Activated CD4-positive, alpha-beta T cell treated with anti-CD3 and anti-CD28 coated beads, Interleukin-2, amount 50 U/mL, for 1 hour (primary cell): ENCODE results near the gene GJB3.
"Not testable (repeated sequence)": the region's sequence is repeated elsewhere in the genome, so short reads cannot be mapped to it uniquely, and the experiment has no call there.

Source experiments
- DNase-seq: peaks from one replicate; pipeline ENCODE4 v3.0.0-alpha.2; 2020

GJB3 gene

DNA sequence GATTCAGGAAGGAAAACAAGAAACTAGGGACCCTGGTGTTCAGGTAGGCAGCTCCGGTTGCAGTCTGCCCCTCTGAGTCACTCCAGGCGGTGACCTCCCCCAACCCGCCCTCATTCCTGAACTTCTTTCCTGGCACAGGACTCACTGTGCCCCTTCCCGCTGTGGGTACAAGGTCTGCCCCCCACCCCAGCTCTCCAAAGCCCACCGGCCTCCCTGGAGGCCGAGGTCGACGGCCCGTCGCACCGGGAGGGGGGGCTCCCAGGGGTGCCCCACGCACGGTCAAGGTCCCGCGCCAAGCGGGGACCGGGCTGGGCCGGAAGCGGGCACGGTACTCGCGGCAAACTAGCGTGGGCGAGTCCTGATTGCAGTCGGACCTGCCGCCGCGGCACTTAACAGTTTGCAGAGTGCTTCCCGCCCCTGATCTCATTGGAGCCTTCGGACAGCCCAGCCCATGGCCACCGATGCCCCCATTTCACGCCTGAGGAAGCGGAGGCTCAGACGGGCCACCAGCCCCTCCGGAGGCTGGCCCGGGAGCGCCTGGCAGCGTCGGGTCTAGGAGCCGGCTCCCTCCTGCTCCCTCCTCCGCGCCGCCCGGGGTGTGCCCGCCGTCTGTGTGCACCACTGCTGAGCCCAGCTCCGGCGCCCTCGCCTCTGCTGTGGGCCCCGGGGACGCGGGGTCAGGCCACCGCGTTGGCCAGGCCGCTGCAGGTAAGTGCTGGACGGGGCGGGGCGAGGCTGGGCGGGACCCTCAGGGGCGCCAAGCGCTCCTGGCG, at the start of gene GJB3:
TSS of gene GJB3 (plus strand) at position 144 of the 773 bp plus-strand sequence. CDS start 3,549 bp downstream, outside the sequence.
- no peak for DNase-seq

- not testable (repeated sequence) for DNase-seq
These were observed 48.2 kb upstream of the GJB3 start for GRCh38 chr1:34732831-34733230.

GRCh38 chr1:34736692-34737091, 44.3 kb upstream of the GJB3 start:
- no peak for DNase-seq

- not testable (repeated sequence) for DNase-seq
These were observed 43.8 kb upstream of the GJB3 start for GRCh38 chr1:34737236-34737635.

- no peak for DNase-seq
These were observed 41.4 kb upstream of the GJB3 start for GRCh38 chr1:34739613-34740012.

- no peak for DNase-seq
These were observed 40.7 kb upstream of the GJB3 start for GRCh38 chr1:34740161-34740868.

DNA sequence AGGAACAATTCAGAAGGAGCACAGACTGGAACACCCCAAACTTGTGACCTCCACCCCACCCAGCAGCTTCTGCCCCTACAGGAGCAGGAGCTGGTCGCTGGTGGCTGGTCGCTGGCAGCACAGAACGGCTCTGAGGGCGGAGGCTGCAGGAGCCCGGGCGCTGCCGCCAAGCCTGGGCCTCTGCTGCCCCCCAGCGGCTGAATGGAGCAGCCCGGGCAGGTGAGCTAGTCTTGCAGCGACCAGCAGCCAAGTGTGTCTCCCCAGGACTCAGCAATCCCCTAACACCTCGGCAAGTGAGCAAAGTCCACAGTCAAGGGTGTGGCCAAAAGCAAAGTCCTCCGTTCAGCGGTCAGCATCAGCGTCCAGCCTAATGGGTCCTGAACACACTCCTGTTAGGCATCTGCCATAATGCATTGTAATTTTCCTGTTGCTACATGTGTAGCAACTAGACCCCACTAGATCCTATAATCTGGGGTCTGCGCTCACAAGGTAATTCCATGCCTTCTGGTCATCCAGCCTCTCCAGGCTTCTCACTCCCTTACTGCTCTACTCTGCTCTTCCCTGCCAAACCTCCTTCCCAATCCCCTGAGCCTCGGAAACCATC, 38.2 kb upstream of the GJB3 start:
- peak; percentile 73 for DNase-seq

GRCh38 chr1:34743775-34744174, 37.2 kb upstream of the GJB3 start:
- DNase-seq, result no peak

DNA sequence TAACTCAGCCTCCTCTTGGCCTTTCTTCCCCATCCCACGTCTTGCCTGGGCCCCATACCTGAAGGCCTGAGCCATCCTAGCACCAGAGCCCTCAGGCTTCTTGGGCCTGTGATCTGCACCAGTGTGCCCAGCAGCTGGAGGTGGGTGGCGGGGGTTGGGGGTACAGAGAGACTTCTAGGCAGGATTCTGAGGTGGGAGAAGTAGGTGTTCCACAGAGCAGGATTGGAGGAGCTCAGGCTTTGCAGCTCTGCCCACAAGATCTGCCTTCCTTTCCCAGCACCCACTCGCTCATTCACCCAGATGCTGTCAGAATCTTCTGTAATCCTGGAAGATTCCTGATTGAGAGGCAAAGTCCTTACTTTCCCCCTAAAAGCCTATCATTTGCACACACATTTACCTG, 36.2 kb upstream of the GJB3 start:
- DNase-seq, result no peak

- DNase-seq, result no peak
These were observed 35.3 kb upstream of the GJB3 start for GRCh38 chr1:34745666-34746065.

DNA sequence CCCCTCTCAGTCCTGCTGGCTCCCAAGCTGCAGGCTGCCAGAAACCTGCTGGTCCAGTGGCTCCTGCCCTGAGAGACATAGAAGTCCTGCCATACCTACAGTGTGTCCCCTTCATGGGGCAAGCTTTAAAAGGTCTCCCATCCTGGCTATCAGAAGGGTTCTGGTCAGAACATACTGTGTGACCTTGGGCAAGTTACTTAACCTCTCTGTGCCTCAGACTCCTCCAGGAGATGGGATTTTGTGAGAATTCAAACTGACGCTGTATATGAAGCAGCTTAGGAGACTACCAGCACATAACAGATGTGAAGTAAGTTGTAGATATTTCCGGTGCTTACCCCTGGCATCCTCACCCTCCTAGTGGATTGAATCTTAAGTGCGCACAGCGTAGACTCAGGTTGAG, 34.9 kb upstream of the GJB3 start:
- DNase-seq, result no peak

DNA sequence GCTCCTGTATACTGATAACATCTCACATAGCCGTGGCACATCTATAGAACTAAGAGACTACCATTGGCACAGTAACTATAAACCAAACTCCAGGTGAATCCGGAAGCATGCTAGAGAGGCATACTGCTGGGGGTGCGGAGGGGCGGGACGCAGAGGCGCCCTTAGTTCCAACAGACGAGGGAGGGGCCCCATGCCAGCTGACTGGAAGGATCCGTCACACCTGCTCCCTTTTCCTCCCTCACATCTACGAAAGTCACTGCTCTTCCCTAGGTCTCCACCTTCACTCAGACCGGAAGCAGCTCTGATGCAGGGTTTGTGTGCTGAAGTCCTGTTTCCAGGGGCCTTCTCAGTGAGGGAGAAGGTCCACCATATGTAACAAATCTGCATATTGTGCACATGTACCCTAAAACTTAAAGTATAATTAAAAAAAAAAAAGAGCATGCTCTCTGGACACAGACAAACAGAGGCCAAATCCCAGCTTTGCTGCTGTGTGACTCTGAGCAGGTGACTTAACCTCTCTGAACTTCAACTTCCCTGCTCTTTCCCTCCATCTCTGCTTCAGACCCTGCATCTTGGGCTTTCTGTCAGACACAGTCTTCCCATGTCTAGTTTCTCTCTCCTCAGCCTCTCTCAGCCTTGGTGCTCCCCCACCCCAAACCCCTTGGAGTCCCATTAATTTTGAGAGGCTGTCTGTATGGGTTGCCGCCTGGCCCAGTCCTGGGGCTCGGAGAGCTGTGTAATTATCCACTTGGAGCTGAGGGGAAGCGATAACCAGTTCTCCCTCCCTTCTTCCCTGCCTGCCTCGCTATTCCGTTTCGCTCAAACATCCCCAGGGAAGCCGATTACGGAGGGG, 34.0 kb upstream of the GJB3 start:
- DNase-seq, result no peak

DNA sequence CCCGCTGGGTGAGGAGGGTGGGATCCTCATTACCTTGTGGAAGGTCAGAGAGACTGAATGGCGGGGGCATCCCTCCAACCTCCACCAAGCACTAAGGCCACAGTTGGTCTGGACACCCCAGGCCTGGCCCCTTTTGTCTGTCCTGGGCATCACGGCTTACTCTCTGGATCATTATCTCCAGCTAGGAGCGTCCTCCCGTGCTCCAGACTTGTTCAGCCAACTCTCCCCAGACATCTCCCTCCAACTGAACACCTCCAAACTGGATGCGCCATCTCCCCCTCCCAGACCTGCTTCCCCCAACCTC, 33.4 kb upstream of the GJB3 start:
- DNase-seq, result no peak

DNA sequence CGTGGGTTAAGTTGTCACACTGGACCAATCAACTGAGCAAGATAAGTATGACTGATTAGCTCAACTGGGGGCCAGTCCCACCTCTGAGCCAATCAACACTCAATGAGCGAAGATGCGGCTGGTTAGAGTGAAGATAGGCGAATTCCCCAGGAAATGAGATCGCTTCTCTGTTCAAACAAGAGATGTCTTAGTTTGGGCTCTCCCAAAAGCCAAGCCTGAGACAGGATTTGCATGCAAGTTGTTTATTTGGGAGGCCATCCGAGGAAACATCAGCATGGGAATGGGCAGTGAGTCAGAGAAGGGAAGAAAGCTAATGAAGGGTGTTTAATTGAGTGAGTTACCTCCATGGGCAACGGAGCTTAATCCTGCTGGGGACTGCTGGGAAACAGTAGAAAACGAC, 31.0 kb upstream of the GJB3 start:
- no peak for DNase-seq

DNA sequence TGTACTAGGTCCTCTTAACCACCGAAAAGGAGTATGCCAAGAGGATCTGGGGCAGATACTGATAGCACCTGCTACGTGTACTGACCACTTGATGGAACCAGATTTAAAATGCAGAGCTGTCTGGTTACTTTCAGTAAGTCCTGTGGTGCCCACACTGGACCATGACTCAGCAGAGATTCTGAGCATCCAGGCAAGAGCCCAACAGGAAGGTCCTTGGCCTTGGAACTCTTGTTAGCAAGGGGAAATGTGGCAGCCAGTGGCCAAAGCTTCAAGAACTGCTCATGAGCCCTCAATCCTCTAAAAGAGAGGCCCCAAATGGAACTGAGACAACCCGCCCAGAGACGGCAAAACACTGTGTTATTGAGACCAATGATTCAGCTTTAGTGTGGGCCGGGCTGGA, 30.4 kb upstream of the GJB3 start:
- DNase-seq, result no peak

- DNase-seq, result no peak
These were observed 27.9 kb upstream of the GJB3 start for GRCh38 chr1:34753163-34753562.

- no peak for DNase-seq
These were observed 25.9 kb upstream of the GJB3 start, which contains the start of gene GJB5 for GRCh38 chr1:34754964-34755637. Gene GJB5, plus strand, starts transcription at chr1:34755047. Its CDS starts 2,284 bp downstream, at chr1:34757331.

- DNase-seq, result no peak
These were observed 25.1 kb upstream of the GJB3 start for GRCh38 chr1:34755961-34756360.

DNA sequence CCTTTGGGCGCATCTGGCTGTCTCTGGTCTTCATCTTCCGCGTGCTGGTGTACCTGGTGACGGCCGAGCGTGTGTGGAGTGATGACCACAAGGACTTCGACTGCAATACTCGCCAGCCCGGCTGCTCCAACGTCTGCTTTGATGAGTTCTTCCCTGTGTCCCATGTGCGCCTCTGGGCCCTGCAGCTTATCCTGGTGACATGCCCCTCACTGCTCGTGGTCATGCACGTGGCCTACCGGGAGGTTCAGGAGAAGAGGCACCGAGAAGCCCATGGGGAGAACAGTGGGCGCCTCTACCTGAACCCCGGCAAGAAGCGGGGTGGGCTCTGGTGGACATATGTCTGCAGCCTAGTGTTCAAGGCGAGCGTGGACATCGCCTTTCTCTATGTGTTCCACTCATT, 23.6 kb upstream of the GJB3 start:
- no peak for DNase-seq

- DNase-seq, result no peak
These were observed 22.3 kb upstream of the GJB3 start for GRCh38 chr1:34758751-34759150.

GRCh38 chr1:34759503-34760357, 21.3 kb upstream of the GJB3 start, which contains the start of gene GJB4:
Gene GJB4, plus strand, starts transcription at chr1:34759740. Its CDS starts 1,515 bp downstream, at chr1:34761255.
- no peak for DNase-seq
